ENCODE results near the gene ACHE. TPM values are rescaled to one million over a fixed set of nuclear protein-coding genes. Genes with fewer than 3 reads are reported as not detected.
A peak's percentile ranks its signal among the peaks of the same experiment; 100 is the strongest.

The ACHE gene
- total RNA-seq, 4 donors from 2014 or later = 2.5 to 4.6 (median 3.5) TPM

GRCh38 chr7:100891568-100892247 is 4.0 kb downstream of the ACHE start:
- peaks cover 11 to 38% (median 23%) of the 10 kb centered on the region in 4 donors for H3K27me3 ChIP-seq

DNA sequence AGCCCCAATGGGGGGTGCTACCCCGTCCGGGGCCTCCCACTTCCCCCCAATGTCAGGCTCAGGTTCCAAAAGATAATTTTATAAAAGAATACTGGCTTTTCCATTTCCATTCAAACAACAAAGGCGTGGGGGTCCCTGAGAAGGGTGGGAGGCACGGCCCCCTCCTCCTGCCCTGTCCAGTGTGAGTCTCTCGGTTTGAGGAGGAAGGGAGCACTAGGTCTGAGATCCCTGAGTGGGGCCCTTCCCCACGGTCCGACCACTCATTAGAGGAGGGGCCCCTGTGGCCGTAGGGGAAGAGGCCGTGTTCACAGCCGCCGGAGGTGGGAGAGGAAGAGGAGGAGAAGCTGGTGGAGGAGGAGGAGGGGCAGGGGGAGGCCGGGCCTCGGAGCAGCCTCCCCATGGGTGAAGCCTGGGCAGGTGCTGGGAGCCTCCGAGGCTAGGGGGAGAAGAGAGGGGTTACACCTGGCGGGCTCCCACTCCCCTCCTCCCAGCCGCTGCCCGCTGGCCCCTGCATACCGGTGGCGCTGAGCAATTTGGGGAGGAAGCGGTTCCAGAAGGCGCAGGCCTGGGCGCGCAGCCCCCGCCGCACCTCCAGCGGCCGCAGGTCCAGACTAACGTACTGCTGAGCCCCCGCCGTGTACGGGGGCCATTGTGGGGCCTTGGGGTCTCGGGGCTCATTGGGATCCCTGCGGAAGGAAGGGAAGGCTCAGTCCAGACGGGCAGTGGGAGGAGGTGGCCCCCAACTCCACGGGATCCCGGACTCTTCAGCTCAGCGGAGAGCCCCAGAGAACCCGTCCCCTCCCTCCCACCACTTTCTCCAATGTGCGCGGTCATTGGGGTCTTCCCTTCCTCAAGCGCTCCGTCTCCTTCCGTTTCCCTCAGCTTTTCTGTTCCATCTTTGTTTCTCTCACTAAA is 4.8 kb downstream of the ACHE start:
- Histone ChIP-seq H3K27me3 (peaks cover 11 to 30% (median 15%) of the 10 kb centered on the region in 4 donors), H3K4me3 (peak overlapping the region; percentile 63 to 87 (median 70)), H3K27ac (replicated peaks in 1 of 4) (peak overlapping the region; percentile 90 to 95 (median 92)), H3K9me3 (no peaks in the 10 kb centered on the region), H3K36me3 (peaks cover 22 to 30% (median 29%) of the 10 kb centered on the region in 4 donors), H3K4me1 (peaks cover 46 to 59% (median 53%) of the 10 kb centered on the region in 4 donors)
- intact Hi-C loops (cut with DNase I) = no loop called here
- no peak for TF ChIP-seq EP300 (IDR thresholded peaks at IDR 0.05)
- TF ChIP-seq POLR2A (IDR thresholded peaks at IDR 0.05; ENCODE audit: low read depth) = peak; percentile 2
- TF ChIP-seq CTCF (IDR thresholded peaks at IDR 0.05) = no peak
- 19% methylated on average over 38 of the region's 43 CpGs for WGBS
- no peak for DNase-seq (ENCODE audit: extremely low spot score)

More at GRCh38 chr7:100891568-100892247, 4.0 kb downstream of the ACHE start:
- DNase-seq (ENCODE audit: extremely low spot score) = no peak
- intact Hi-C loops (cut with DNase I) = no loop called here
- Histone ChIP-seq H3K27ac (replicated peaks in 1 of 4) (peak overlapping the region in 3 of 4 donors; percentile 91 to 95 (median 93)), H3K4me1 (peaks cover 52 to 67% (median 61%) of the 10 kb centered on the region in 4 donors), H3K4me3 (peak overlapping the region in 1 of 4 donors; percentile 63), H3K36me3 (peaks cover 14 to 22% (median 21%) of the 10 kb centered on the region in 4 donors), H3K9me3 (no peaks in the 10 kb centered on the region)
- TF ChIP-seq POLR2AphosphoS5 (IDR thresholded peaks at IDR 0.05) (no peak), POLR2A (IDR thresholded peaks at IDR 0.05; ENCODE audit: low read depth) (no peak), CTCF (IDR thresholded peaks at IDR 0.05) (no peak), EP300 (IDR thresholded peaks at IDR 0.05) (no peak)
- WGBS = 81% methylated on average over 8 of the region's 8 CpGs

DNA sequence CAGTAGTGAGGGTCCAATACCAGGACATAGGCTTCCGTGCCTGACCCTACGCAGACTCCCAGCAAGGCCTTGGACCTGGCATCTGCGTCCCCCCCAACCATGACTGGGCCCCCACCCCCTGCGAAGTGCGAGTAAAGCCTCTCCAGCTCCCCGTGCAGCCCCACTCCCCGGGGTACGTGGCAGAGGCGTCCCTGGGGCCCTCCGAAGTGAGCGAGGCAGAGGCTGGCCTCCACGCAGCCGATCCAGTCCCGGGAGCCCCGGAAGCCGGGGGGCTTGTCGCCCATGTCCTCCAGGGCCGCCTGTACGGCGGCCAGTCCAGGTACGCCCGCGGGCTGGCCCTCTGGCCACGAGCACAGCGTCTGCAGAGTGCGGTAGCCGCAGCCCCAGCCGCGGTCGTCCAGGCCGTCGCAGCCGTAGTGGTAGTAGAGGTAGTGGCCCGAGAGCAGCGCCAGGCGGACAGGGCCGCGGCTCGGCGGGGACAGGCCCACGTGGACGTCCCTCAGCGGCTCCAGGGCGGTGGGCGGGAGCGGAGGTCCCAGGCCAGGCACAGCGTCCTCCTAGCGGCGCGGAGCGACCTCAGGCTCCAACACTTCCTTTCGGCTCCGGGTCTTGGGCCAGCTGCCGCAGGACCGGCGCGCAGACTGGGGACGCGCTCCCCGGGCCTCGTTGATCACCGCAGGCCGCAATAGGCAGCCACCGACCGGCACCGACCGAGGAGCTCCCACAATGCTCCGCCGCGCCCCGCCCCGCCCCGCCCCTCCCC is 6.5 kb downstream of the ACHE start, which contains the start of gene UFSP1:
UFSP1 (minus strand) TSS at position 728 of the 763 bp plus-strand sequence; CDS start at position 284, 444 bp downstream.
- no CpG with 5 or more reads among the region's 73 CpGs for WGBS
- peaks cover 39 to 47% (median 46%) of the 10 kb centered on the region in 4 donors for H3K36me3 ChIP-seq
- H3K4me3 ChIP-seq = peak within 1 kb of the TSS; percentile 63 to 87 (median 70)
- peaks cover 0 to 12% (median 1%) of the 10 kb centered on the region in 4 donors for H3K27me3 ChIP-seq
- DNase-seq (ENCODE audit: extremely low spot score) = no peak
- no peaks in the 10 kb centered on the region for H3K9me3 ChIP-seq
- H3K27ac ChIP-seq (replicated peaks in 1 of 4) = peak within 1 kb of the TSS; percentile 90 to 95 (median 92)
- TF ChIP-seq CTCF (IDR thresholded peaks at IDR 0.05) (no peak), POLR2A (IDR thresholded peaks at IDR 0.05; ENCODE audit: low read depth) (no peak), EP300 (IDR thresholded peaks at IDR 0.05) (no peak), POLR2AphosphoS5 (IDR thresholded peaks at IDR 0.05) (no peak)
- intact Hi-C loops (cut with DNase I) = loop anchor here (10.0 kb wide), 1 partner anchor 184 kb away; the partner anchor contains the start of gene POP7
- H3K4me1 ChIP-seq = peaks cover 31 to 42% (median 37%) of the 10 kb centered on the region in 4 donors

DNA sequence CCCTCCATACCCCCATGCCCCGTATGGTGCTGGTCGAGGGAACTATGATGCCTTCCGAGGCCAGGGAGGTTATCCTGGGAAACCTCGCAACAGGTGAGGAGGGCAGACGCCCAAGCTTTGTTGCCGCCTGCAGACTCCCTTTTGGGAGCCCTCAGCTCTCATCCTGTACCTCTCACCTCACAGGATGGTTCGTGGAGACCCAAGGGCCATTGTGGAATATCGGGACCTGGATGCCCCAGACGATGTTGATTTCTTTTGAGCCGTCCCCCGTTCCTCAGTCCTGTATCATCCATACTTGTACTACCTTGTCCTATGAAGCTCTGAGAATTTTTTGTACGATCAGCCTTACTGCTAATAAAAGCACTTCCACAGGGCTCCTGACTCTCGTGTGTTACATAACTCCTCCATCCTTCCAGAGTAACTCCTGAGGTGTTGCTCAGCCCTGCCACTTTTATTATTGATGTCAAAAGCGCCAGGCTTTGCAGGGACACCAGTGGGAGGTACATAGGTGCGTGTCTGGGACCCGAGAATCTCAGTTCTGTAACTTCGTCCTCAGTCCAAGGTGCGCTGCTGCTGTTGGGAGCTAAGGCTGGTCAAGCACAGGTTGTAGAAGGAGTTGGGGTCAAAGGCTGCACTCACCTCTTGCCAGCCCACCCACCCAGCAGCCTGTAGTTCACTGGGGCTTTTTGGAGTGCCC is 7.2 kb downstream of the ACHE start:
- Histone ChIP-seq H3K27me3 (peaks cover 0 to 5% (median 0%) of the 10 kb centered on the region in 4 donors), H3K9me3 (no peaks in the 10 kb centered on the region), H3K4me3 (peak overlapping the region; percentile 63 to 87 (median 70)), H3K27ac (replicated peaks in 1 of 4) (peak overlapping the region; percentile 90 to 95 (median 92)), H3K36me3 (peaks cover 41 to 55% (median 54%) of the 10 kb centered on the region in 4 donors), H3K4me1 (peaks cover 31 to 46% (median 37%) of the 10 kb centered on the region in 4 donors)
- WGBS = 71% methylated on average over 12 of the region's 18 CpGs
- intact Hi-C loops (cut with DNase I) = loop anchor here (10.0 kb wide), 1 partner anchor 184 kb away; the partner anchor contains the start of gene POP7
- TF ChIP-seq CTCF (IDR thresholded peaks at IDR 0.05) (no peak), POLR2AphosphoS5 (IDR thresholded peaks at IDR 0.05) (no peak), POLR2A (IDR thresholded peaks at IDR 0.05; ENCODE audit: low read depth) (no peak), EP300 (IDR thresholded peaks at IDR 0.05) (no peak)
- DNase-seq (ENCODE audit: extremely low spot score) = no peak
